Measurements from ENCODE around the gene NQO2.
"Not testable (repeated sequence)": the region's sequence is repeated elsewhere in the genome, so short reads cannot be mapped to it uniquely, and the experiment has no call there.

- TF ChIP-seq POLR2A (IDR thresholded peaks at IDR 0.05; ENCODE audit: low read depth, low read length); TAF1 (IDR thresholded peaks at IDR 0.05; ENCODE audit: low read depth, low read length); SPI1 (IDR thresholded peaks at IDR 0.05; ENCODE audit: low read depth, low read length); POLR2AphosphoS5 (IDR thresholded peaks at IDR 0.05; ENCODE audit: low read depth, low read length); POU2F2 (IDR thresholded peaks at IDR 0.05; ENCODE audit: low read depth, low read length); PAX5 (IDR thresholded peaks at IDR 0.05; ENCODE audit: insufficient read depth, low read length, severe bottlenecking): not testable (repeated sequence)
These were observed 55.4 kb downstream of the NQO2 start for GRCh38 chr6:3055158-3055499.
